Neural crest cell (in vitro differentiated cells): ENCODE measurements around the gene SAMD7. TPM values are rescaled to one million over a fixed set of nuclear protein-coding genes. Genes with fewer than 3 reads are reported as not detected.

Experiments used
- DNase-seq: peaks from one replicate; pipeline ENCODE4 v3.0.0; 2021; ENCODE audit warnings: low read depth, mixed read lengths, low spot score
- H3K27ac Mint-ChIP-seq: one replicate; pipeline ENCODE4 v1.8.0; 2021; ENCODE audit warnings: mild to moderate bottlenecking, mixed read lengths; ENCODE audit not compliant: unreplicated experiment
- H3K27me3 Mint-ChIP-seq: 2 replicates; pipeline ENCODE4 v1.8.0; 2021; ENCODE audit warnings: low read depth, mild to moderate bottlenecking, mixed read lengths
- H3K36me3 Mint-ChIP-seq: 2 replicates; pipeline ENCODE4 v1.8.0; 2021; ENCODE audit warnings: low read depth, mild to moderate bottlenecking, mixed read lengths
- H3K4me1 Mint-ChIP-seq: 2 replicates; pipeline ENCODE4 v1.8.0; 2021; ENCODE audit warnings: mixed read lengths
- H3K4me3 Mint-ChIP-seq: one replicate; pipeline ENCODE4 v1.8.0; 2021; ENCODE audit warnings: mild to moderate bottlenecking, mixed read lengths
- H3K9me3 Mint-ChIP-seq: 2 replicates; pipeline ENCODE4 v1.8.0; 2021; ENCODE audit warnings: mixed read lengths
- total RNA-seq: library from RNA; stranded (reverse); gene quantifications from 2 replicates; pipeline ENCODE4 v1.2.1, GENCODE V29; 2021
- TF ChIP-seq, protein P1 (sequence below): fragments of 200-600 bp; sonication (generic); conservative IDR thresholded peaks from 2 replicates; pipeline ENCODE4 v1.5.0; 2021; ENCODE audit warnings: antibody characterized with exemption, mild to moderate bottlenecking

The SAMD7 gene
- total RNA-seq, 1 donor from 2014 or later, result not detected

DNA sequence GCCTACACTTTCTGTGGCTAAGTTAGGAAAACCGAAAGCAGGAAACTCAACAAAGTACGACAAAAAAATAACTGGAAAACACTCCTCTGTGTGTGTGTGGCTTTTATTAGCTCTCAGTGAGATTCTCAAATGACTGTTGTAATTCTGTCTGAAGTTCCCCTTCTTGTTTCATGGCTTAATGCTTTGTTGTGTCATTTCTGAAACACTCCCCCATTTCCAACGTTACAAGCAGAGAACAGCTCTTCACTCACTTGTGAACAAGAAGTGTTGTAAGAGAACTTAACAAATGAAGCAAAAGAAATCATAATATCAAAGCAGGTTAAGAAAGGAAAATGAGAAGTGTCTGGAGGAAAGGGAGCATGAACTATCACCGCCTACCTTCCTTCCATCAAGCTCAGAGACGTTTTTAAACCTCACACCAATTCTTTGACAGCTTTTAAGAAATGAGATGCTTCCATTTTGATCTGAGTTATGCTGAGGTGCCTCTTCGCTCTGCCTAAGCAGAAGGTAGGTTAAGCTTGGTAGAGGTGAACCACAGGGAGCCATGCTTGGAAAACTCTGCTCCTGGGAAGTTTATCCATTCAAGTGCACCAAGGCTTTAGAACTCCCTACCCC lies 42.9 kb downstream of the SAMD7 start:
- DNase-seq, result no peak
- Mint-ChIP-seq H3K36me3 (no peaks in the 10 kb centered on the region), H3K27ac (no peak overlapping the region), H3K4me3 (no peak overlapping the region), H3K4me1 (no peaks in the 10 kb centered on the region), H3K9me3 (peaks cover 2% of the 10 kb centered on the region), H3K27me3 (peaks cover 3% of the 10 kb centered on the region)
- TF ChIP-seq, protein P1, sequence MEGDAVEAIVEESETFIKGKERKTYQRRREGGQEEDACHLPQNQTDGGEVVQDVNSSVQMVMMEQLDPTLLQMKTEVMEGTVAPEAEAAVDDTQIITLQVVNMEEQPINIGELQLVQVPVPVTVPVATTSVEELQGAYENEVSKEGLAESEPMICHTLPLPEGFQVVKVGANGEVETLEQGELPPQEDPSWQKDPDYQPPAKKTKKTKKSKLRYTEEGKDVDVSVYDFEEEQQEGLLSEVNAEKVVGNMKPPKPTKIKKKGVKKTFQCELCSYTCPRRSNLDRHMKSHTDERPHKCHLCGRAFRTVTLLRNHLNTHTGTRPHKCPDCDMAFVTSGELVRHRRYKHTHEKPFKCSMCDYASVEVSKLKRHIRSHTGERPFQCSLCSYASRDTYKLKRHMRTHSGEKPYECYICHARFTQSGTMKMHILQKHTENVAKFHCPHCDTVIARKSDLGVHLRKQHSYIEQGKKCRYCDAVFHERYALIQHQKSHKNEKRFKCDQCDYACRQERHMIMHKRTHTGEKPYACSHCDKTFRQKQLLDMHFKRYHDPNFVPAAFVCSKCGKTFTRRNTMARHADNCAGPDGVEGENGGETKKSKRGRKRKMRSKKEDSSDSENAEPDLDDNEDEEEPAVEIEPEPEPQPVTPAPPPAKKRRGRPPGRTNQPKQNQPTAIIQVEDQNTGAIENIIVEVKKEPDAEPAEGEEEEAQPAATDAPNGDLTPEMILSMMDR, result no peak

DNA sequence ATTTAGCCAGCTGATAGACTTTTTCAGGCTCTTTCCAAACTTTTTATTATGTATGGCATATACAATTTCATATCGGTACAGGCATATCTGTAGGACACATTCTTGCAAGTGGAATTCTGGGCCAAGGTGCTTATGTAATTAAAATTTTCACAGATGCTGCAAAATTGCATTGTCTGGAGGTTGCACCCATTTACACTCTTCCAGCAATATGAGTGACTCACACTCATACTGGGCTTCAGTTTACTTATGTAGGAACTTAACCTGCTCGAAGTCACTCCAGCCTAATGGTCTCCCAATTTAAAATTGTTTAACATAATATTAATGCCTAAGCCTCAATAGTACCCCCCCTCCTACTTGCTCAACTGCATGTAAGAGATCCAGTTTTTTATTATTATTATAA lies 44.0 kb downstream of the SAMD7 start:
- peaks cover 2% of the 10 kb centered on the region for H3K9me3 Mint-ChIP-seq
- no peak for DNase-seq
- TF ChIP-seq, protein P1, result no peak
- H3K36me3 Mint-ChIP-seq, result no peaks in the 10 kb centered on the region
- H3K4me1 Mint-ChIP-seq, result no peaks in the 10 kb centered on the region
- no peak overlapping the region for H3K4me3 Mint-ChIP-seq
- H3K27ac Mint-ChIP-seq, result no peak overlapping the region
- H3K27me3 Mint-ChIP-seq, result peaks cover 6% of the 10 kb centered on the region

DNA sequence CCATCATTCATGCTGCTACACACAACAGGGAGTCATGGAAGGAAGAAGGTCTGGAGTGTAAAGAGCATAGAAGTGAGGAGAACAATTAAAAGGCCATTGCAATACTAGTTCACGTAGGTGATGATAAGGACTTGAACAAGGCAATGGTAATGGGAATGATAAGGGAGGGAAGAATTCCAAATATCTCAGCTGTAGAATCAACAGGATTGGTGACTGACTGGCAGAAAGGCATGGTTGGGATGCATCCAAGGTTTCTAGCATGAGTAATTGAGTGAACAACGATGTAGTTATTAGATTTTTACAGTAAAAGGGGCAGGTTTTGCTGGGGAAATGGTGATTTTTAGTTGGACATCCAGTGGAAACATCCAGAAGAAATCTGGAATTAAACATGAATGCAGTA lies 52.8 kb downstream of the SAMD7 start:
- Mint-ChIP-seq H3K4me1 (peaks cover 26% of the 10 kb centered on the region), H3K36me3 (peaks cover 4% of the 10 kb centered on the region), H3K27me3 (peaks cover 15% of the 10 kb centered on the region), H3K9me3 (no peaks in the 10 kb centered on the region), H3K4me3 (peak overlapping the region; percentile 35), H3K27ac (no peak overlapping the region)
- TF ChIP-seq, protein P1, result no peak
- DNase-seq, result no peak

DNA sequence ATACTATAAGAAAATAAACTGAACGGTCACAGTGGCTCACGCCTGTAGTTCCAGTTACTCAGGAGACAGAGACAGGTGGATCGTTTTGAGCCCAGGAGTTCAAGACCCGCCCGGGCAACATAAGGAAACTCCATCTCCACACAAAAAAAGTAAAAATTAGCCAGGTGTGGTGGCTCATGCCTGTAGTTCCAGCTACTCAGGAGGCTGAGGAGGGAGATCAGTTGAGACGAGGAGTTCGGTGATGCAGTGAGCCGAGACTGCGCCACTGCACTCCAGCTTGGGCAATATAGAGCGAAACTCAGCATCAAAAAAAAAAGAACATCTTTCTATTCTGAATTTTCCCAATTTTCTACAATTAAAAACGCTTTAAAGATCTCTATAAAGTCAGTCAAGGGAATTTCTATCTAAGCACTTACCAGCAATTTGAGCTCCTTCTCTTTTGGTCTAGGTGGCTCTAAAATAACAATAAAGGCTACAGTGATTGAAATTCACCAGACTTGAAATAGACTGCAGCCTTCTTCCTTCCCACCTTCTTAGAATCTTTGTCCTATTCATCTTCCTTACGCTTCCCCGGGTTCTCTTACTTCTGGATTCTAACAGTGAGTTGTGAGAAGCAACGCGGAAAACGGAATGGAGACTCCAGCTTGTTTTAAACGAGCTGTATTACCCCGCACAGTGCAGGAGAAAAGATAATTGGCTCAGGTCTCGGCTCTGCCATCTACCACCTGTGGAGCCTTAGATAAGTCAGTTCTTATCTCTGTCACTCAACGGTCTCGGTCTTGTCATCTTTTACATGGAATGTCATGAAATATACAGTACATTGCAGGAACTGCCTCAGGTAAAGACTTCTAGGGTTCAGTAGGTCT lies 54.4 kb downstream of the SAMD7 start:
- H3K27ac Mint-ChIP-seq, result peak overlapping the region; percentile 30
- TF ChIP-seq, protein P1, result no peak
- no peak for DNase-seq
- peaks cover 11% of the 10 kb centered on the region for H3K27me3 Mint-ChIP-seq
- peak overlapping the region; percentile 98 for H3K4me3 Mint-ChIP-seq
- peaks cover 4% of the 10 kb centered on the region for H3K36me3 Mint-ChIP-seq
- H3K4me1 Mint-ChIP-seq, result peaks cover 33% of the 10 kb centered on the region
- no peaks in the 10 kb centered on the region for H3K9me3 Mint-ChIP-seq

DNA sequence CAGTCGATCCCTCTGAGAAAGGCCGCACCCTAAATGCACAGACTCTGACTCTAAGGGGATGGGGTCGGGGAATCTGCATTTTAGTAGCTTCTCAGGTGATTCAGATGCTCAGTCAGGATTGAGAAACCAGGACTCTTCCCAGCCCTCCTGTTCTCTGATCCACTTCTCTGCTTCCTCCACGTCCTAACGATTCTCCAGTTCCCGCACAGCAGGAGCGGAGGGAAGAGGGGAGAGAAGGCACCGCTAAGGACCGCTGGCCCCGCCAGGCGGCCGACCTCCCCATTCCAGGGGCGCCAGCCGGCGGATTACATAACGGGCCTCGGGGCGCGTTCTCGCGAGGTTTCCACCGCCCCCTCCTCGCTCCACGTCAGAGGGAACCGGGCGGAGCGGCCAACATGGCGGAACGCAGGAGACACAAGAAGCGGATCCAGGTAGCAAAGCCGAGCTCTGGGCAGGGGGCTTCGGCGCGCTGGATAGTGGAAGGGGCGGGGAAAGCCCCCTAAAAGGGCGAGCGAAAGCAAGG lies 55.1 kb downstream of the SAMD7 start, which contains the start of gene SEC62:
TSS of gene SEC62 (plus strand) at position 380 of the 523 bp plus-strand sequence. CDS start at position 396, 16 bp downstream.
- H3K27ac Mint-ChIP-seq, result peak within 1 kb of the TSS; percentile 99
- DNase-seq, result peak; percentile 91
- no peaks in the 10 kb centered on the region for H3K9me3 Mint-ChIP-seq
- peaks cover 11% of the 10 kb centered on the region for H3K27me3 Mint-ChIP-seq
- peak within 1 kb of the TSS; percentile 98 for H3K4me3 Mint-ChIP-seq
- H3K36me3 Mint-ChIP-seq, result peaks cover 4% of the 10 kb centered on the region
- TF ChIP-seq, protein P1, result peak; percentile 56
- H3K4me1 Mint-ChIP-seq, result peaks cover 33% of the 10 kb centered on the region
